HFF-Myc (cell line): ENCODE results near the gene TYW5.

Source experiments
- DNase-seq: peaks from one replicate; pipeline ENCODE4 v3.0.0-alpha.2; 2011; ENCODE audit warnings: low read depth; ENCODE audit errors: extremely low read depth
- H3K4me3 ChIP-seq: replicated peaks from 2 replicates; pipeline ENCODE4 v1.5.1; 2011; ENCODE audit warnings: low read depth, mild to moderate bottlenecking, control low read depth, low read length
- CTCF ChIP-seq: IDR thresholded peaks from 2 replicates; pipeline ENCODE4 v1.5.1; 2012; ENCODE audit warnings: mild to moderate bottlenecking, low read depth, low read length, control low read depth; ENCODE audit errors: missing control alignments

Gene TYW5

GRCh38 chr2:199994371-199994770, 39.1 kb upstream of the TYW5 start:
- DNase-seq: no peak
- H3K4me3 ChIP-seq: no peak overlapping the region
- TF ChIP-seq CTCF: no peak

- no peak for TF ChIP-seq CTCF
- DNase-seq: no peak
These were observed 37.0 kb upstream of the TYW5 start for GRCh38 chr2:199992296-199992695.

GRCh38 chr2:199991691-199992090, 36.4 kb upstream of the TYW5 start:
- DNase-seq: no peak
- TF ChIP-seq CTCF: no peak
- no peak overlapping the region for H3K4me3 ChIP-seq

More at GRCh38 chr2:199992296-199992695, 37.0 kb upstream of the TYW5 start:
- no peak overlapping the region for H3K4me3 ChIP-seq

GRCh38 chr2:199989822-199990221, 34.5 kb upstream of the TYW5 start:
- no peak overlapping the region for H3K4me3 ChIP-seq
- TF ChIP-seq CTCF: no peak
- no peak for DNase-seq

GRCh38 chr2:199988151-199988550, 32.9 kb upstream of the TYW5 start:
- DNase-seq: no peak
- no peak for TF ChIP-seq CTCF
- no peak overlapping the region for H3K4me3 ChIP-seq

- no peak overlapping the region for H3K4me3 ChIP-seq
- DNase-seq: no peak
- TF ChIP-seq CTCF: no peak
These were observed 32.3 kb upstream of the TYW5 start for GRCh38 chr2:199987586-199987985.

GRCh38 chr2:199985625-199986207, 30.4 kb upstream of the TYW5 start:
- TF ChIP-seq CTCF: peak; percentile 83
- H3K4me3 ChIP-seq: no peak overlapping the region
- DNase-seq: peak; percentile 69
